Tibial nerve (tissue), 4 donors: Measurements from ENCODE around the gene SLC24A3.
"Not testable (repeated sequence)": the region's sequence is repeated elsewhere in the genome, so short reads cannot be mapped to it uniquely, and the experiment has no call there.

Experiments used
- EP300 ChIP-seq, 2 donors: sonication (generic); formaldehyde crosslinking; IDR thresholded peaks; one replicate each; pipeline ENCODE4 v1.6.1; 2017; ENCODE audit warnings: antibody characterized with exemption in 2 of 2, mild to moderate bottlenecking in 1 of 2
- TF ChIP-seq, protein P1 (sequence below), 5 experiments: fragments of 200-600 bp in 3 of 5; fragments of 450-650 bp in 2 of 5; sonication (generic) in 3 of 5; IDR thresholded peaks; one replicate each; pipeline ENCODE4 v1.5.1; 2016 to 2019; ENCODE audit warnings: antibody characterized with exemption in 5 of 5, mild to moderate bottlenecking in 3 of 5, moderate library complexity in 2 of 5

DNA sequence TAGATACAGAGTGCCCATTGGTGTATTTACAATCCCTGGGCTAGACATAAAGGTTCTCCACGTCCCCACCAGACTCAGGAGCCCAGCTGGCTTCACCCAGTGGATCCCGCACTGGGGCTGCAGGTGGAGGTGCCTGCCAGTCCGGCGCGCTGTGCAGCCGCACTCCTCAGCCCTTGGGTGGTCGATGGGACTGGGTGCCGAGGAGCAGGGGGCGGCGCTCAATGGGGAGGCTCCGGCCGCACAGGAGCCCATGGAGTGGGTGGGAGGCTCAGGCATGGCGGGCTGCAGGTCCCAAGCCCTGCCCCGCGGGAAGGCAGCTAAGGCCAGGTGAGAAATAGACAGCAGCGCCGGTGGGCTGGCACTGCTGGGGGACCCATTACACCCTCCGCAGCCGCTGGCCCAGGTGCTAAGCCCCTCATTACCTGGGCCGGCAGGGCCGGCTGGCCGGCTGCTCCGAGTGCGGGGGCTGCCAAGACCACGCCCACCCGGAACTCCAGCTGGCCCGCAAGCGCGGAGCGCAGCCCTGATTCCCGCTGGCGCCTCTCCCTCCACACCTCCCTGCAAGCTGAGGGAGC, 427.1 kb downstream of the SLC24A3 start:
- TF ChIP-seq, protein P1, sequence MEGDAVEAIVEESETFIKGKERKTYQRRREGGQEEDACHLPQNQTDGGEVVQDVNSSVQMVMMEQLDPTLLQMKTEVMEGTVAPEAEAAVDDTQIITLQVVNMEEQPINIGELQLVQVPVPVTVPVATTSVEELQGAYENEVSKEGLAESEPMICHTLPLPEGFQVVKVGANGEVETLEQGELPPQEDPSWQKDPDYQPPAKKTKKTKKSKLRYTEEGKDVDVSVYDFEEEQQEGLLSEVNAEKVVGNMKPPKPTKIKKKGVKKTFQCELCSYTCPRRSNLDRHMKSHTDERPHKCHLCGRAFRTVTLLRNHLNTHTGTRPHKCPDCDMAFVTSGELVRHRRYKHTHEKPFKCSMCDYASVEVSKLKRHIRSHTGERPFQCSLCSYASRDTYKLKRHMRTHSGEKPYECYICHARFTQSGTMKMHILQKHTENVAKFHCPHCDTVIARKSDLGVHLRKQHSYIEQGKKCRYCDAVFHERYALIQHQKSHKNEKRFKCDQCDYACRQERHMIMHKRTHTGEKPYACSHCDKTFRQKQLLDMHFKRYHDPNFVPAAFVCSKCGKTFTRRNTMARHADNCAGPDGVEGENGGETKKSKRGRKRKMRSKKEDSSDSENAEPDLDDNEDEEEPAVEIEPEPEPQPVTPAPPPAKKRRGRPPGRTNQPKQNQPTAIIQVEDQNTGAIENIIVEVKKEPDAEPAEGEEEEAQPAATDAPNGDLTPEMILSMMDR (IDR thresholded peaks at IDR 0.05) = not testable (repeated sequence)
- TF ChIP-seq EP300 (IDR thresholded peaks at IDR 0.05) = not testable (repeated sequence)
